Caco-2 (cell line): ENCODE data around the gene TESK2. TPM values are rescaled to one million over a fixed set of nuclear protein-coding genes. Genes with fewer than 3 reads are reported as not detected.

ENCODE experiments used
- BruUV-seq: library from RNA; stranded (reverse); fragments of 400-500 nt; replicated peaks from 2 replicates; lab custom pipeline; 2021; lab: Mats Ljungman, UMichigan
- CTCF ChIA-PET: fragments of 300-600 bp; sonication (Branson Sonifier 250); formaldehyde crosslinking; loops from one replicate; lab custom pipeline; 2022; ENCODE audit warnings: antibody characterized with exemption; lab: Charles Lee
- POLR2A ChIA-PET: fragments of 300-600 bp; sonication (Branson Sonifier 250); formaldehyde crosslinking; loops from one replicate; lab custom pipeline; 2022; ENCODE audit warnings: antibody characterized with exemption; lab: Charles Lee
- DNase-seq, 2 experiments: peaks; one replicate each; pipeline versions ENCODE4 v3.0.0 to v3.0.0-alpha.2; 2020 to 2022
- H3K27me3 ChIP-seq: replicated peaks from 2 replicates; pipeline ENCODE4 v1.6.0; 2011; ENCODE audit warnings: low read length; ENCODE audit not compliant: control insufficient read depth, insufficient read depth
- H3K36me3 ChIP-seq: 2 replicates; pipeline ENCODE4 v1.5.1; 2011; ENCODE audit warnings: low read length; ENCODE audit not compliant: control insufficient read depth, insufficient read depth
- H3K4me1 ChIP-seq: fragments of 250-450 bp; sonication (Bioruptor Pico); 2 replicates; pipeline ENCODE4 v1.5.1; 2020; ENCODE audit warnings: mild to moderate bottlenecking
- H3K4me3 ChIP-seq: 2 replicates; pipeline ENCODE4 v1.5.1; 2011; ENCODE audit warnings: low read depth, mild to moderate bottlenecking, control low read depth, low read length
- H3K9me3 ChIP-seq: fragments of 250-450 bp; sonication (Bioruptor Pico); 2 replicates; pipeline ENCODE4 v1.5.1; 2020; ENCODE audit warnings: mild to moderate bottlenecking, moderate library complexity
- H3K27ac Mint-ChIP-seq: one replicate; pipeline ENCODE4 v1.8.0; 2022; ENCODE audit warnings: mixed read lengths; ENCODE audit not compliant: unreplicated experiment
- H3K27me3 Mint-ChIP-seq: one replicate; pipeline ENCODE4 v1.8.0; 2022; ENCODE audit warnings: mixed read lengths; ENCODE audit not compliant: insufficient read depth, unreplicated experiment
- H3K36me3 Mint-ChIP-seq: one replicate; pipeline ENCODE4 v1.8.0; 2022; ENCODE audit warnings: mild to moderate bottlenecking, mixed read lengths; ENCODE audit not compliant: insufficient read depth, unreplicated experiment
- H3K4me1 Mint-ChIP-seq: one replicate; pipeline ENCODE4 v1.8.0; 2022; ENCODE audit warnings: low read depth, mixed read lengths; ENCODE audit not compliant: unreplicated experiment
- H3K4me3 Mint-ChIP-seq: one replicate; pipeline ENCODE4 v1.8.0; 2022; ENCODE audit warnings: mild to moderate bottlenecking, moderate library complexity, mixed read lengths; ENCODE audit not compliant: unreplicated experiment
- H3K9me3 Mint-ChIP-seq: one replicate; pipeline ENCODE4 v1.8.0; 2022; ENCODE audit warnings: mixed read lengths; ENCODE audit not compliant: unreplicated experiment
- CTCF ChIP-seq, 2 experiments: fragments of 200-600 bp in 1 of 2; IDR thresholded peaks; 1 replicate in 1 of 2; 2 replicates in 1 of 2; pipeline versions ENCODE4 v1.5.1 to v1.8.0; 2011 to 2022; ENCODE audit warnings: antibody characterized with exemption in 1 of 2, control low read depth in 1 of 2, inconsistent platforms in 1 of 2, low read depth in 1 of 2, low read length in 1 of 2, mild to moderate bottlenecking in 1 of 2, moderate library complexity in 1 of 2; ENCODE audit not compliant: insufficient read depth in 1 of 2, severe bottlenecking in 1 of 2, unreplicated experiment in 1 of 2
- intact Hi-C: fragments of 100-400 bp; cut with micrococcal nuclease; formaldehyde crosslinking; loops from one replicate; pipeline ENCODE4 v1.10.0; 2022; ENCODE audit not compliant: unreplicated experiment
- total RNA-seq: library from RNA; stranded (reverse); gene quantifications from 2 replicates; pipeline ENCODE4 v1.2.3, GENCODE V29; 2022

TESK2 gene
- total RNA-seq, 1 experiment from 2014 or later = 14.7 TPM

- Mint-ChIP-seq H3K27me3 (no peaks in the 10 kb centered on the region), H3K4me3 (no peak overlapping the region), H3K36me3 (peaks cover 12% of the 10 kb centered on the region), H3K9me3 (no peaks in the 10 kb centered on the region), H3K4me1 (peaks cover 14% of the 10 kb centered on the region), H3K27ac (no peak overlapping the region)
- no peaks in the 10 kb centered on the region for H3K4me1 ChIP-seq
- peaks cover 3% of the 10 kb centered on the region for H3K36me3 ChIP-seq
- no peaks in the 10 kb centered on the region for H3K9me3 ChIP-seq
- no peak overlapping the region for H3K4me3 ChIP-seq
- no TSS peak for BruUV-seq
- intact Hi-C loops = loop anchor here (1.0 kb wide), 1 partner anchor 14 kb away; no protein-coding TSS in a partner anchor
- no peak for TF ChIP-seq CTCF (IDR thresholded peaks at IDR 0.05; ENCODE audit: insufficient read depth in 1 of 2, low read depth in 1 of 2, low read length in 1 of 2, severe bottlenecking in 1 of 2, unreplicated experiment in 1 of 2)
- CTCF ChIA-PET = interaction anchor here (2.5 kb wide), 1 partner anchor 137 kb away, joined by 10 read pairs; no protein-coding TSS in a partner anchor
- no peaks in the 10 kb centered on the region for H3K27me3 ChIP-seq
- POLR2A ChIA-PET = interaction anchor here (1.9 kb wide), 1 partner anchor 135 kb away, joined by 5 read pairs; the partner anchor contains the start of gene TESK2
- DNase-seq = no peak
These were observed 134.8 kb downstream of the TESK2 start for GRCh38 chr1:45356186-45356585.

DNA sequence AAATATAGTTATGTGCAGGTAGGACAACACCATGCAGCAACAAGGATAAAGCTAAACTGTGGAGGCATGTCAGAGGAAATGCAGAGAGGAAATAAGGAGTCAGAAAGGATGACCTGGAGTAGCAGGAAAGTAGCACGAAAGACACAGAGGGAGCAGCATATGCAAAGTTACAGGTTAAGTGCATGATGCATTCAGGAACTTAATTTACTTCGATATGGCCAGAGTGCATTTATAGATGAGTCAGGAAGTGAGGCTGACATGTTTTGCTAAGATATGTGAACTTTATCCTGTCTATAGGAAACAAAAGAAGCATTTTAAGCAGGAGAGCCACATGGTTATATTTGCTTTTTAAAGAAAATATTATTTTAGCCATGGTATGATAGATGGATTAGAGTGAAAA, 135.3 kb downstream of the TESK2 start:
- no peak for TF ChIP-seq CTCF (IDR thresholded peaks at IDR 0.05; ENCODE audit: insufficient read depth in 1 of 2, low read depth in 1 of 2, low read length in 1 of 2, severe bottlenecking in 1 of 2, unreplicated experiment in 1 of 2)
- intact Hi-C loops = loop anchor here (1.0 kb wide), 1 partner anchor 15 kb away; no protein-coding TSS in a partner anchor
- Histone ChIP-seq H3K36me3 (peaks cover 3% of the 10 kb centered on the region), H3K9me3 (no peaks in the 10 kb centered on the region), H3K4me3 (no peak overlapping the region), H3K27me3 (no peaks in the 10 kb centered on the region), H3K4me1 (no peaks in the 10 kb centered on the region)
- no peaks in the 10 kb centered on the region for H3K9me3 Mint-ChIP-seq
- no peak overlapping the region for H3K4me3 Mint-ChIP-seq
- no peak for DNase-seq
- peaks cover 12% of the 10 kb centered on the region for H3K36me3 Mint-ChIP-seq
- no TSS peak for BruUV-seq
- CTCF ChIA-PET = interaction anchor here (1.4 to 2.5 kb wide), 2 partner anchors 137 to 138 kb away, joined by 6 to 10 read pairs; no protein-coding TSS in a partner anchor
- H3K27ac Mint-ChIP-seq = no peak overlapping the region
- H3K27me3 Mint-ChIP-seq = no peaks in the 10 kb centered on the region
- H3K4me1 Mint-ChIP-seq = peaks cover 14% of the 10 kb centered on the region
- POLR2A ChIA-PET = interaction anchor here (1.9 kb wide), 1 partner anchor 136 kb away, joined by 5 read pairs; the partner anchor contains the start of gene TESK2

GRCh38 chr1:45354838-45355237, 136.1 kb downstream of the TESK2 start:
- H3K9me3 ChIP-seq = no peaks in the 10 kb centered on the region
- Mint-ChIP-seq H3K4me1 (peaks cover 14% of the 10 kb centered on the region), H3K27me3 (no peaks in the 10 kb centered on the region), H3K27ac (no peak overlapping the region), H3K36me3 (peaks cover 12% of the 10 kb centered on the region), H3K4me3 (no peak overlapping the region), H3K9me3 (no peaks in the 10 kb centered on the region)
- no TSS peak for BruUV-seq
- ChIA-PET POLR2A (no interaction called here), CTCF (interaction anchor here (1.4 kb wide), 1 partner anchor 138 kb away, joined by 6 read pairs; no protein-coding TSS in a partner anchor)
- H3K36me3 ChIP-seq = peaks cover 3% of the 10 kb centered on the region
- DNase-seq = no peak
- no peaks in the 10 kb centered on the region for H3K27me3 ChIP-seq
- intact Hi-C loops = no loop called here
- no peak for TF ChIP-seq CTCF (IDR thresholded peaks at IDR 0.05; ENCODE audit: insufficient read depth in 1 of 2, low read depth in 1 of 2, low read length in 1 of 2, severe bottlenecking in 1 of 2, unreplicated experiment in 1 of 2)
- H3K4me1 ChIP-seq = no peaks in the 10 kb centered on the region
- H3K4me3 ChIP-seq = no peak overlapping the region
